Activated CD4-positive, CD25-positive, alpha-beta regulatory T cell treated with anti-CD3 and anti-CD28 coated beads, Interleukin-2, amount 50 U/mL, for 16 hours (primary cell): ENCODE data around the gene AP1S1.
A peak's percentile ranks its signal among the peaks of the same experiment; 100 is the strongest.

Experiments
- DNase-seq: peaks from one replicate; pipeline ENCODE4 v3.0.0-alpha.2; 2020; ENCODE audit warnings: low read depth, low spot score

Gene AP1S1

GRCh38 chr7:101156866-101157589, 2.8 kb downstream of the AP1S1 start:
- DNase-seq, result no peak

GRCh38 chr7:101159696-101160674, 5.7 kb downstream of the AP1S1 start:
- no peak for DNase-seq

- DNase-seq, result no peak
These were observed 6.6 kb downstream of the AP1S1 start for GRCh38 chr7:101160910-101161309.

GRCh38 chr7:101161692-101162471, 7.6 kb downstream of the AP1S1 start:
- DNase-seq, result no peak

GRCh38 chr7:101162551-101163278, 8.4 kb downstream of the AP1S1 start:
- DNase-seq, result no peak

GRCh38 chr7:101163279-101164070, 9.2 kb downstream of the AP1S1 start:
- DNase-seq, result no peak

GRCh38 chr7:101164071-101164840, 10.0 kb downstream of the AP1S1 start:
- no peak for DNase-seq

- DNase-seq, result peak; percentile 78
These were observed 11.0 kb downstream of the AP1S1 start, which contains the start of gene VGF for GRCh38 chr7:101165075-101165957. TSS of gene VGF (minus strand) at chr7:101165569. CDS start at chr7:101164843, 726 bp downstream.

GRCh38 chr7:101165958-101166647, 11.8 kb downstream of the AP1S1 start:
- no peak for DNase-seq

- no peak for DNase-seq
These were observed 12.3 kb downstream of the AP1S1 start for GRCh38 chr7:101166648-101166908.

- no peak for DNase-seq
These were observed 12.8 kb downstream of the AP1S1 start for GRCh38 chr7:101166909-101167644.

GRCh38 chr7:101167645-101168411, 13.6 kb downstream of the AP1S1 start:
- no peak for DNase-seq

- no peak for DNase-seq
These were observed 14.3 kb downstream of the AP1S1 start for GRCh38 chr7:101168412-101169049.

GRCh38 chr7:101169110-101169837, 15.0 kb downstream of the AP1S1 start:
- no peak for DNase-seq

GRCh38 chr7:101169838-101170551, 15.7 kb downstream of the AP1S1 start:
- peak; percentile 60 for DNase-seq
